Measurements from ENCODE around the gene TMEM178A. TPM values are rescaled to one million over a fixed set of nuclear protein-coding genes. Genes with fewer than 3 reads are reported as not detected.
"Not testable (repeated sequence)": the region's sequence is repeated elsewhere in the genome, so short reads cannot be mapped to it uniquely, and the experiment has no call there.

Gene TMEM178A
- total and polyA plus RNA-seq, 12 donors = 0.35 to 46.4 (median 3.3) TPM; not detected in 1

- 94 to 99% (median 98%) methylated on average over 3 of the region's 3 CpGs for WGBS, 4 donors
- TF ChIP-seq POLR2A (IDR thresholded peaks at IDR 0.05) = no peak
- TF ChIP-seq, protein P1, sequence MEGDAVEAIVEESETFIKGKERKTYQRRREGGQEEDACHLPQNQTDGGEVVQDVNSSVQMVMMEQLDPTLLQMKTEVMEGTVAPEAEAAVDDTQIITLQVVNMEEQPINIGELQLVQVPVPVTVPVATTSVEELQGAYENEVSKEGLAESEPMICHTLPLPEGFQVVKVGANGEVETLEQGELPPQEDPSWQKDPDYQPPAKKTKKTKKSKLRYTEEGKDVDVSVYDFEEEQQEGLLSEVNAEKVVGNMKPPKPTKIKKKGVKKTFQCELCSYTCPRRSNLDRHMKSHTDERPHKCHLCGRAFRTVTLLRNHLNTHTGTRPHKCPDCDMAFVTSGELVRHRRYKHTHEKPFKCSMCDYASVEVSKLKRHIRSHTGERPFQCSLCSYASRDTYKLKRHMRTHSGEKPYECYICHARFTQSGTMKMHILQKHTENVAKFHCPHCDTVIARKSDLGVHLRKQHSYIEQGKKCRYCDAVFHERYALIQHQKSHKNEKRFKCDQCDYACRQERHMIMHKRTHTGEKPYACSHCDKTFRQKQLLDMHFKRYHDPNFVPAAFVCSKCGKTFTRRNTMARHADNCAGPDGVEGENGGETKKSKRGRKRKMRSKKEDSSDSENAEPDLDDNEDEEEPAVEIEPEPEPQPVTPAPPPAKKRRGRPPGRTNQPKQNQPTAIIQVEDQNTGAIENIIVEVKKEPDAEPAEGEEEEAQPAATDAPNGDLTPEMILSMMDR (IDR thresholded peaks at IDR 0.05) = no peak
- H3K36me3 ChIP-seq (replicated peaks in 1 of 2) = no peaks in the 10 kb centered on the region
These were observed 18.5 kb upstream of the TMEM178A start for GRCh38 chr2:39647104-39647765.

GRCh38 chr2:39648580-39648979 lies 17.1 kb upstream of the TMEM178A start:
- intact Hi-C loops (cut with DNase I) = no loop called here
- TF ChIP-seq, protein P1 (IDR thresholded peaks at IDR 0.05) = no peak
- TF ChIP-seq POLR2A (IDR thresholded peaks at IDR 0.05) = no peak
- Histone ChIP-seq H3K27ac (no peak overlapping the region), H3K36me3 (replicated peaks in 1 of 2) (no peaks in the 10 kb centered on the region), H3K4me3 (no peak overlapping the region), H3K27me3 (no peaks in the 10 kb centered on the region), H3K9me3 (replicated peaks in 1 of 3) (no peaks in the 10 kb centered on the region), H3K4me1 (replicated peaks in 1 of 2) (no peaks in the 10 kb centered on the region)
- DNase-seq = no peak

More at GRCh38 chr2:39647104-39647765, 18.5 kb upstream of the TMEM178A start:
- H3K9me3 ChIP-seq (replicated peaks in 1 of 3) = no peaks in the 10 kb centered on the region
- no peak overlapping the region for H3K27ac ChIP-seq
- no peak overlapping the region for H3K4me3 ChIP-seq
- DNase-seq = no peak
- intact Hi-C loops (cut with DNase I) = no loop called here
- peaks cover 0 to 3% of the 10 kb centered on the region in 2 donors for H3K4me1 ChIP-seq (replicated peaks in 1 of 2)
- no peaks in the 10 kb centered on the region for H3K27me3 ChIP-seq

GRCh38 chr2:39649511-39649910 lies 16.2 kb upstream of the TMEM178A start:
- intact Hi-C loops (cut with DNase I) = no loop called here
- Histone ChIP-seq H3K4me1 (replicated peaks in 1 of 2) (no peaks in the 10 kb centered on the region), H3K9me3 (replicated peaks in 1 of 3) (no peaks in the 10 kb centered on the region), H3K4me3 (no peak overlapping the region), H3K36me3 (replicated peaks in 1 of 2) (no peaks in the 10 kb centered on the region), H3K27ac (no peak overlapping the region), H3K27me3 (no peaks in the 10 kb centered on the region)
- 95 to 100% (median 96%) methylated on average over 2 of the region's 2 CpGs for WGBS, 4 donors
- DNase-seq = no peak
- no peak for TF ChIP-seq POLR2A (IDR thresholded peaks at IDR 0.05)
- TF ChIP-seq, protein P1 (IDR thresholded peaks at IDR 0.05) = no peak

DNA sequence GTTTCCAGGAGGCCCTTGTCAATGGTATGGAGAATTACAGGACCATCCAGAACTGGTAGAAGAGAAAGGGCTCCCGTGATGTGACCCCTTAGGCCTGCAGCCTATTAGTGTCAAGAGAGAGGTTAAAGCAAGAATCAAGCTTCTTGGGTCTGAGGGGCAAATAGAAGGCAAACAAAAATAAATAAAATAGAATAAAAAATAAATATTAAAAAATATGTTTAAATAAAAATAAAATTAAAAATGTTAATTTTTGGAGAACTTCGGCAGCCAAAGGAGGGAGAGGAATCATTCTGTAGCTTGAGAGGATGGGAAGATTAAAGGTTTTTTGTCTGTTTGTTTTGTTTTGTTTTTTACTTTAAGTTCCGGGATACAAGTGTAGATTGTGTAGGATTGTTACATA lies 15.2 kb upstream of the TMEM178A start:
- H3K4me3 ChIP-seq = no peak overlapping the region
- H3K27me3 ChIP-seq = no peaks in the 10 kb centered on the region
- no peaks in the 10 kb centered on the region for H3K4me1 ChIP-seq (replicated peaks in 1 of 2)
- no peak for DNase-seq
- no peak overlapping the region for H3K27ac ChIP-seq
- WGBS, 4 donors = 95 to 97% (median 96%) methylated on average over 3 of the region's 3 CpGs
- TF ChIP-seq, protein P1 (IDR thresholded peaks at IDR 0.05) = no peak
- H3K36me3 ChIP-seq (replicated peaks in 1 of 2) = no peaks in the 10 kb centered on the region
- intact Hi-C loops (cut with DNase I) = no loop called here
- H3K9me3 ChIP-seq (replicated peaks in 1 of 3) = no peaks in the 10 kb centered on the region

DNA sequence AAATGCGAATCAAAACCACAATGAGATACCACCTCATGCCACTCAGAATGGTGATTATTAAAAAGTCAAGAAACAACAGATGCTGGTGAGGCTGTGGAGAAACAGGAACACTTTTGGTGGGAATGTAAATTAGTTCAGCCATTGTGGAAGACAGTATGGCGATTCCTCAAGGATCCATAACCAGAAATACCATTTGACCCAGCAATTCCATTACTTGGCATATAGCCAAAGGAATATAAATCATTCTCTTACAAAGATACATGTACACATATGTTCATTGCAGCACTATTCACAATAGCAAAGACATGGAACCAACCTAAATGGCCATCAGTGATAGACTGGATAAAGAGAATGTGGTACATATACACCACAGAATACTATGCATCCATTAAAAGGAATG lies 9.5 kb upstream of the TMEM178A start:
- 82 to 92% (median 88%) methylated on average over 2 of the region's 2 CpGs for WGBS, 4 donors
- DNase-seq; H3K9me3 ChIP-seq (replicated peaks in 1 of 3); H3K27ac ChIP-seq; H3K36me3 ChIP-seq (replicated peaks in 1 of 2); H3K4me3 ChIP-seq; H3K4me1 ChIP-seq (replicated peaks in 1 of 2); H3K27me3 ChIP-seq; intact Hi-C loops (cut with DNase I): not testable (repeated sequence)
